Measurements from ENCODE around the gene NRXN3.

Gene NRXN3

DNA sequence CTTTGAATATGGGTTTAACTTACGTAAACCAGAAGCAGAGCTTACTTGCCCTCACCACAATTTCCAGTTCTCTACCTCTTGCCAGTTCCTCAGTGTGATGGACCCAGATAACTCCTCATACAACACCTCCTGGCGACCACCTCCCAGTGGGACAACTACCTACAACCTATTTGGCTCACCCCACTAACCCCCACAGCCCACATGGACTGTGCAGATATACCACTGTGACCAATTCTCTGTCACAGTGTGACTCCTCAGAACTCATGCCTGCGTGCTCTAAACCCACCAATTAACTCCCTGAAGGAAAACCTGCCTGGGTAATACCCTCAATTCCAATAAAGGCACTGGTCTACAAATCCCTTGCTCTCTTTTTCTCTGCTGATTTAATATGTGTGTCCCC is 1729.4 kb downstream of the NRXN3 start:
- no peak for DNase-seq

GRCh38 chr14:79904497-79904896 is 1734.3 kb downstream of the NRXN3 start:
- no peak for DNase-seq

DNA sequence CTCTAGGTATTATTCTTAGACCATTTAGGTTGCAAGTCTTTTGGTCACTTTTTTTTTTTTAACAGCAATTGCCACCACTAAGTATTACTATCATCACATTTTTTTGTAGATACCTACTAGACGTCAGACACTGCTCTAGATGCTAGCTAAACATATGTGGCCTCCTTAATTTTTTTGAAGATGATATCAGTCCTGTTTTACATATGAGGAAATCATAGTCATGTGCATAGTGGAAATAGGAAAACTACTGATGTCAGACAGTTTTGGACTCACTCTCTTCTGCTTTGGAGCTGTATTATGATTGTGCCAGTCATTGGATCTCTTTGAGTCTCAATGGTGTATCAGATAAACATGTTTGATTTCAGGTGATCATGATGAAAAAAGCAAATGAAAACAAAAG is 1736.8 kb downstream of the NRXN3 start:
- DNase-seq = no peak

DNA sequence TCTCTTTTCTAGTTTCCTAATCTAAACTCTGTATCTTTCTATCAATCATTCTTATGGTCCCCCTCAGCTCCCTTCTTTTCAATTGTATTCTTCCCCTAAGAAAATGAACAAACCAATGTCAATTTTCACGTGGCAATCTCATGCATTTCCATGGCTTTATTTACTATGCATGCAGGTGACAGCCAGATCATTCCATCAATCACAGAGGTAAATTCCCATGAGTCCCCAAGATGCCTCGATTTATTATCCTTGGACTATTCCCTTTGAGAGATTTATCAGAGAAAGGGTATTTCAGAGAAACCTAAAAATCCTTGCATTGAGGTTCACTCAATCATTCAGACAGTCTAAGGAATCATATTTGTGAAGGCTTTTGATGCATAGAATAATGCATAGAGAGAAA is 1739.9 kb downstream of the NRXN3 start:
- DNase-seq = no peak

GRCh38 chr14:79911744-79912143 is 1741.6 kb downstream of the NRXN3 start:
- no peak for DNase-seq

- no peak for DNase-seq
These were observed 1744.4 kb downstream of the NRXN3 start for GRCh38 chr14:79914595-79914994.

GRCh38 chr14:79915406-79915805 is 1745.2 kb downstream of the NRXN3 start:
- no peak for DNase-seq

GRCh38 chr14:79916281-79916680 is 1746.1 kb downstream of the NRXN3 start:
- DNase-seq = no peak

DNA sequence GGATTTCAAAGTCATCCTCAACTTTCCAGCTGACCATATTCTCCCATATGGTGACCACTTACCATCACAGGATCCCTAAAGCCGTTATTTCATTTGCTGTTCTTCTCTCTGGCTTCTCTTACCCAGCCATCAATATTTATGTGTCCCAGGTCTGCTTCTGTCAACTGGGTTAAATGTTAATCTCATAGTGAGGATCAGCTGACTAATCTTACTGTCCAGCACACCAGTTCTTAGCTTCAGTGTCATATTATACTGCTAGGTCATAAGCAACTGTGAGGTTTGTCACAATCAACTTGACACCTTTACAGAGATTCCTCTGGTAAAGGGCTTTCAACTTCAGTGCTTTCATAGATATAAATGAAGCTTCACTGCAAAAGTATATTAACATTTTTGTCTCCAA is 1746.7 kb downstream of the NRXN3 start:
- no peak for DNase-seq

Measured in activated T-cell treated with anti-CD3 and anti-CD28 coated beads, Interleukin-2, amount 50 U/mL, for 48 hours (primary cell).